IPS-18c (cell line): ENCODE results near the gene ST7L.
"Not testable (repeated sequence)": the region's sequence is repeated elsewhere in the genome, so short reads cannot be mapped to it uniquely, and the experiment has no call there.

Source experiments
- H3K4me3 ChIP-seq: 2 replicates; pipeline ENCODE4 v1.7.0; 2013; ENCODE audit warnings: low read depth, mild to moderate bottlenecking, low read length, moderate library complexity; ENCODE audit not compliant: insufficient read depth
- H3K9me3 ChIP-seq: one replicate; pipeline ENCODE4 v1.6.1; 2013; ENCODE audit warnings: mild to moderate bottlenecking, low read length, moderate library complexity; ENCODE audit not compliant: control insufficient read depth, insufficient read depth

Gene ST7L

DNA sequence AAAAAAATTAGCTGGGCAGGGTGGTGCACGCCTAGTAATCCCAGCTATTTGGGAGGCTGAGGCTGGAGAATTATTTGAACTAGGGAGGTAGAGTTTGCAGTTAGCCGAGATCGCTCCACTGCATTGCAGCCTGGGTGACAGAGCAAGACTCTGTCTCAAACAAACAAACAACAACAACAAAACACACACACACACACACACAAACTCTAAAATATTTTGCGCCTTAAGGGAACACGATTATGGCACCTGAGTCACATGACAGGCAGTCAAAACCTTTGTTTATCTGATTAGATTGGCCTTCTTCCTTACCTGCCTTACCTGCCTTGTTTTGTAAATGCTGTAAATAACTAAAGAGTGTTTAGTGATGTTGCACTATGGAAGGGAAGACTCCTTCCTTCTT lies 130.8 kb downstream of the ST7L start:
- Histone ChIP-seq H3K4me3 (no peak overlapping the region), H3K9me3 (no peaks in the 10 kb centered on the region)

DNA sequence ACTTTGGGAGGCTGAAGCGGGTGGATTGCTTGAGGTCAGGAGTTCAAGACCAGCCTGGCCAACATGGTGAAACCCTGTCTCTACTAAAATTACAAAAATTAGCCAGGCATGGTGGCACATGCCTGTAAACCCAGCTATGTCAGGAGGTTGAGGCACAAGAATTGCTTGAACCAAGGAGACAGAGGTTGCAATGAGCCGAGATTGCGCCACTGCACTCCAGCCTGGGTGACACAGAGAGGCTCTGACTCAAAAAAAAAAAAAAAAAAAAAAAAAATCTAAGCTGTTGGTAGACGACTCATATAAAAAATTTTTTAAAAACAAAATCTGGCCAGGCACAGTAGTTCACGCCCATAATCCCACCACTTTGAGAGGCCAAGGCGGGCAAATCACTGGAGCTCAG lies 131.3 kb downstream of the ST7L start:
- H3K4me3 ChIP-seq, H3K9me3 ChIP-seq: not testable (repeated sequence)

DNA sequence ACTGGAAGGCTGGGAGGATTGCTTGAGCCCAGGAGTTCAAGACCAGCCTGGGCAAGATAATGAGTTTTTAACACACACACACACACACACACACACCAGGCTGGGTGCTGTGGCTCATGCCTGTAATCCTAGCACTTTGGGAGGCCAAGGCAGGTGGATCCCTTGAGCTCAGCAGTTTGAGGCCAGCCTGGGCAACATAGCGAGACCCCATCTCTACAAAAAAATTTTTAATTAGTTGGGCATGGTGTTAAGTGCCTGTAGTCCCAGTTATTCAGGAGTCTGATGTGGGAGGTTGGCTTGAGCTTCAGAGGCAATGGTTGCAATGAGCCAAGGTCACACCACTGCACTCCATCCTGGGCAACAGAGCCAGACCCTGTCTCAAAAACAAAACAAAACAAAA lies 132.9 kb downstream of the ST7L start:
- not testable (repeated sequence) for H3K9me3 ChIP-seq, H3K4me3 ChIP-seq

GRCh38 chr1:112478314-112478713 lies 140.6 kb downstream of the ST7L start:
- H3K9me3 ChIP-seq: no peaks in the 10 kb centered on the region

DNA sequence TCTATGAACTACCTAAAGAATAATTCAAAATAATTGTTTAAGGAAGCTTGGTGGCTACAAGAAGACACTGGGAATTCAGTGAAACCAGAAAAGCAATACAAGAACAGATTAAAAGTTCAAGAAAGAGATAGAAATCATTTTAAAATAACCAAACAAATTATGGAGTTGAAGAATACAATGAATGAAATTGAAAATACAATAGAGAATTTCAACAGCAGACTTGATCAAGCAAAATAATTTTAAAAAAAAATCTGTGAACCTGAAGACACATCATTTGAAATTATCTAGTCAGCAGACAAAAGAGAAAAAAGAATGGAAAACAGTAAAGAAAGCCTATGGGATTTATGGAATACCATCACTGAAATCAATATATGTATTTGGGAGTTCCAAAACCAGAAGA lies 141.4 kb downstream of the ST7L start:
- Histone ChIP-seq H3K4me3 (no peak overlapping the region), H3K9me3 (no peaks in the 10 kb centered on the region)

More at GRCh38 chr1:112478314-112478713, 140.6 kb downstream of the ST7L start:
- H3K4me3 ChIP-seq: no peak overlapping the region
